Right ventricle myocardium superior (tissue), 1 donor: Measurements from ENCODE around the gene FUNDC1. TPM values are rescaled to one million over a fixed set of nuclear protein-coding genes. Genes with fewer than 3 reads are reported as not detected.
"Not testable (repeated sequence)": the region's sequence is repeated elsewhere in the genome, so short reads cannot be mapped to it uniquely, and the experiment has no call there.

ENCODE experiments used
- ATAC-seq: fragments of 200-7000 bp; cut with Tn5 transposase; one replicate; pipeline ENCODE4 v1.9.1; 2020; ENCODE audit warnings: mild to moderate bottlenecking; ENCODE audit not compliant: poor library complexity
- DNase-seq: peaks from one replicate; pipeline ENCODE4 v3.0.0-alpha.2; 2020
- intact Hi-C: fragments of 100-400 bp; cut with DNase I; formaldehyde crosslinking; loops from one replicate; pipeline ENCODE4 v1.11.2; 2022
- long read RNA-seq: library from polyadenylated mRNA; unstranded; transcript quantifications from one replicate; pipeline ENCODE4 v2.0.0, GENCODE V29; 2021
- total RNA-seq: library from RNA; stranded (reverse); fragmentation: NEBNext Ultra II Directional; extraction: Animal tissue kit (Norgen Biotek cat#: 25700); gene quantifications from one replicate; pipeline ENCODE4 v1.2.1, GENCODE V29; 2021
- donor health status: DM: no; HTN: yes; CAD: no; lungs with severe emphysema.

Gene FUNDC1
- 23.3 TPM for total RNA-seq
- long read RNA-seq, transcript FUNDC1-201 (5 exons, 1,196 nt) = major isoform, 6 of 6 reads
- long read RNA-seq, partial matches to known transcripts = 0 of 6 reads
- long read RNA-seq, other reads (novel, unspliced or antisense) = 0 of 6 reads

DNA sequence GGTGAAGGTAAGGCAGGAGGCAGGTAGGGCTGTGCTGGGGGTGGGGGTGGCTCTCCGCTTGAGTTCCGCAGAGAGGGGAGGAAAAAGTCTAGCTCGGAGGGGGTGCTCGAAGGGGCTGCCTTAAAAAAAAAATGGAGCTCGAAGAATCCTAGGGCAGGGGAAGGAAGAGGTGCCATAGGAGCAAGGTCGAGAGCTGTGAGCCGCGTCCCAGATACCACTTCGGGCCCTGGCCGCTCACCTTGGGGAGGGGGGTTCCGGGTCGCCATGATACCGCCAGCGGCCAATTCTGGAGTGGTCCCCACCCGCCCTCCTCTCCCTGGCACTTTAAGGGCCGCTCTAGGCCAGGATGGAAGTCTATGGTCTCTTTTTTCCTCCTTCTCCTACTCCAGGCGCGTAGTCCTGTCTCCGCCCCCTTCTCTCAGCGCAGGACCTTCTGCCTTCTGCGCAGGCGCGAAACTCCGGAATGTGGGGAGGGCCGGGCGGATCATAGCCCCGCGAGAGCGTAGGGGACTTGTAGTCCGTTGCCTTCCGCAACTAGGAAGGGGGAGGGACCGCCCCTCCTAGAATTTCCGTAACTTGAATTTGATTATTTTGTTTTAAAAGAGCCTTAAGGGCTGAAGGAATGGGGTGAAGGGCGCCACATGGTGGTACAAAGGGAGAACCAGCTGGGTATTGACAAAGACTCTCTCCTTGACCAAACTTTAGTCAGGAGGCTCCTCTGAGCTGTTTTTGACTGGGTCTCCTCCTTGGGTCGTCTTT, at the start of gene FUNDC1:
FUNDC1 (minus strand) TSS at position 293 of the 759 bp plus-strand sequence; CDS start at position 266, 27 bp downstream.
- intact Hi-C loops = no loop called here
- DNase-seq = peak; percentile 95

GRCh38 chrX:44585866-44586265, 43.2 kb upstream of the FUNDC1 start:
- DNase-seq (no peak), ATAC-seq (no peak)
- intact Hi-C loops = no loop called here

More for the DNA sequence above, at the start of gene FUNDC1:
- ATAC-seq = peak; percentile 99

- DNase-seq = no peak
- no peak for ATAC-seq
- intact Hi-C loops = no loop called here
These were observed 37.8 kb upstream of the FUNDC1 start for GRCh38 chrX:44580466-44580865.

GRCh38 chrX:44572340-44572938, 29.8 kb upstream of the FUNDC1 start:
- intact Hi-C loops = no loop called here
- DNase-seq = no peak
- no peak for ATAC-seq

- no peak for ATAC-seq
- intact Hi-C loops = no loop called here
- DNase-seq = no peak
These were observed 27.9 kb upstream of the FUNDC1 start for GRCh38 chrX:44570522-44570921.

GRCh38 chrX:44569122-44569521, 26.5 kb upstream of the FUNDC1 start:
- DNase-seq (no peak), ATAC-seq (peak; percentile 73)
- intact Hi-C loops = no loop called here

DNA sequence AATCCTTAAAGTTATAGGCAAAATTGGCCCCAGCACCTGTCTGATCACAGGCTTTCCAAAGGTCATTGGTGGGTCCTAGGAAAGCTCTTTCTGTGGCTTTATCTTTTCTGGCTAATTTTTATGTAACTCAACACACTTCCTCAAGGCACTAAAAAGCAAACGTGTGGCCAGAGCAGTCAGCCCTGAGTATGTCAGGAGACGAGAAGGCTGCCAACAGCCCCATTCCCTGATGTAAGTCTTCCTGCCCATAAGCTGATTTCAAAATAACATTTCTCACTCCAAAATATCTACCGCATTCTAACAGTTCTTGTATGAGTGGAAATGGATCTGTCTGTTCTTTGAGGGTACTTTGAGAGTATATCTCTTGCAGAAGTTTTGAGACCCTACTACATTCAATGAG, 25.5 kb upstream of the FUNDC1 start:
- intact Hi-C loops = no loop called here
- ATAC-seq (peak; percentile 51), DNase-seq (peak; percentile 50)

- intact Hi-C loops, DNase-seq, ATAC-seq: not testable (repeated sequence)
These were observed 19.2 kb upstream of the FUNDC1 start for GRCh38 chrX:44561896-44562295.

- intact Hi-C loops = no loop called here
These were observed 7.9 kb upstream of the FUNDC1 start for GRCh38 chrX:44550563-44550962.

DNA sequence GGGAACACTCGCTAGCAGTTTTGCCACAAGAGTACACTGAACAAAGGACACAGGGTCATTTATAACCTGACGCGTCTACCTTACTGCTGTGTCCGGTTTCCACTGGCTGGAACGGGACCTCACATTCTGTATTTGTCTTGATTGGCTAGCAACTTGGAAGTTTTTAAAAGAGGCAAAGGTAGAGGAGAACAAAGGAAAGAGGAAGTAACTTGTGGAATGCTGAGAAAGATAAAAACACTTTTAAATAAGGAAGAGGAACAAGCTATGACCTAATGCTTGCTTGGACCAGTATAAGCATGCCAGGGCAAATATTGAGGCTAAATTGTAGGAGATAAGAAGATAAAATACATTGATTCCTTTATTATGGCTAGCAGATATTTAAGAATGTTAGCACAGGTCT, 2.8 kb upstream of the FUNDC1 start:
- intact Hi-C loops = not testable (repeated sequence)

More at GRCh38 chrX:44550563-44550962, 7.9 kb upstream of the FUNDC1 start:
- DNase-seq (no peak), ATAC-seq (no peak)

GRCh38 chrX:44544036-44544435, 1.4 kb upstream of the FUNDC1 start:
- intact Hi-C loops = no loop called here
- DNase-seq (no peak), ATAC-seq (no peak)

More for the DNA sequence above, 2.8 kb upstream of the FUNDC1 start:
- not testable (repeated sequence) for ATAC-seq, DNase-seq

DNA sequence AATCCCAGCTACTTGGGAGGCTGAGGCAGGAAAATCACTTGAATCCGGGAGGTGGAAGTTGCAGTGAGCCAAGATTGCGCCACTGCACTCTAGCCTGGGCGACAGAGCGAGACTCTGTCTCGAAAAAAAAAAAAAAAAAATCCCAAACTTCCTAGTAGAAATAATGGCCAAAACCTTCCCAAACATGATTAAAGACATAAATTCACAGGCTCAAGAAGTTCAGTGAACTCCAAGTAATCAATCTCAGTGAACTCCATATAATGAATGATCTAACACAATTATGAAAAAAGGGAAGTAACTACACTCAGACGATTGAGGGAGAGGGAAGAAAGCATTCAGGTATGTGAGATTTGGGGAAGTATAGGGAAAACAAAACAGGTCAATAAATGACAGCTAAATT, 6.5 kb downstream of the FUNDC1 start:
- intact Hi-C loops = loop anchor here (5.0 kb wide), 1 partner anchor 361 kb away; no protein-coding TSS in a partner anchor
- ATAC-seq = no peak
- DNase-seq = no peak

DNA sequence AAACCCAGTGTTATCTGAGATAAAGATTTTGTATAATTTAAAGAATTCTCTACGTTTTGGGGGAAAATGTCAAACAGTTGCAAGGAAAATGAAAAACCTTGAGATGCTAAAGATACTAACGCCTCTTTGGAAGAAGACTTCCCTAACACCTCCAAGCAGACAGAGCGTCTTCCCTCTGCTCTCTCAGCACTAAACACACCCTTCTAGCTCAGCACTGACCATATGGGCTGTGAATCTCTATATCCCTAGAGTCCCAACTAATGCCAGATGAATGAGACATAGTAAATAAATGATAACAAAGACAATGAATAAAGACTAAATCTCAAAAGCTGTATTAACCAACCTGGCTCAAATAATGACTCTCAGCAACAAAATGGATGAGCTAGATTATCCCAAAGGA, 13.3 kb downstream of the FUNDC1 start:
- no peak for DNase-seq
- intact Hi-C loops = no loop called here
- no peak for ATAC-seq

- ATAC-seq (no peak), DNase-seq (no peak)
- intact Hi-C loops = no loop called here
These were observed 28.4 kb downstream of the FUNDC1 start for GRCh38 chrX:44514272-44514671.

GRCh38 chrX:44507292-44507691, 35.4 kb downstream of the FUNDC1 start:
- DNase-seq (no peak), ATAC-seq (no peak)
- intact Hi-C loops = no loop called here

DNA sequence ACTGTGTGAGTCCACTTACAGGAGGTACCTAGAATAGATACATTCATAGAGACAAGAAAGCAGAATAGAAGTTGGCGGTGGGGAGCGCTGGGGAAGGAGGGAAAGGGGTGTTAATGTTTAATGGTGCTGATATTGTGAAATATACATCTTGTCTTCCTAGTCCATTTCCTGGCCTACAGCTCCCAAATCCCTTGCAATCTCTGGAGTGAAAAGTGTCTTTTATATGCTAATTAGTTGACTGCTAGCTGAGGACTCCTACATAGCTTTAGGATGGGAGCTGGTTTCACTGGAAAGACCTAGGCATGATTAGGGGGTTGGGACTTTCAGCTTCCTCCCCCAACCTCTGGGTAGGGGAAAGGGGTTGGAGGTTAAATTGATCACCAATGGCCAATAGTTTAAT, 36.0 kb downstream of the FUNDC1 start:
- no peak for DNase-seq
- intact Hi-C loops = no loop called here
- ATAC-seq = no peak

DNA sequence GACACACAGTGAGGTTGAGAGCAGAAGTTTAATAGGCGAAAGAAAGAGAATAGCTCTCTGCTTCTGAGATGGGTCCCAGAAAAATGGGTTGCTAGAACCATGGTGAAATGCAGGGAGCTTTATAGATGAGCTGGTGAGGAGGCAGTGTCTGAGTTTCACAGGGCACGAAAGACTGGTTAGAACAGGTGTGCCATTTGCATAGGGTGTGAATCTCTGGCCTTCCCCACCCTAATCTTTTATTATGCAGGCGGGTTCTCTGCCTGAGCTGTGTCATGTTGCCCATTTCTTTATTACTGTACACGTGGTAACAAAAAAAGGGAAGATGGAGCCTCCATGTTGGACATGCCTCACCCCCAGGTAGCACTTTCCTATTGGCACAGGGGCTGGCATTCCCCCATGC, 39.1 kb downstream of the FUNDC1 start:
- no peak for DNase-seq
- intact Hi-C loops = no loop called here
- ATAC-seq = no peak

DNA sequence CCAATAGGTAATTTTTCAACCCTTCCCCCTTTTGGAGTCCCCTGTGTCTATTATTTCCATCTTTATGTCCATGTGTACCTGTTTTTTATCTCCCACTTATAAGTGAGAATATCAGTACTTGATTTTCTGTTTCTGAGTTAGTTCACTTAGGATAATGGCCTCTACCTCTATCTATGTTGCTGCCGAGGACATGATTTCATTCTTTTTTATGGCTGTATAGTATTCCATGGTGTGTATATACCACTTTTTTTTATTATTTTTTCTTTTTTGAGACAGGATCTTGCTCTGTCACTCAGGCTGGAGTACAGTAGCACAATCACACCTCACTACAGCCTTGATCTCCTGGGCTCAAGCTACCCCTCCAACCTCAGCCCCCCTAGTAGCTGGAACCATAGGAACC, 47.6 kb downstream of the FUNDC1 start:
- ATAC-seq (no peak), DNase-seq (no peak)
- intact Hi-C loops = no loop called here

DNA sequence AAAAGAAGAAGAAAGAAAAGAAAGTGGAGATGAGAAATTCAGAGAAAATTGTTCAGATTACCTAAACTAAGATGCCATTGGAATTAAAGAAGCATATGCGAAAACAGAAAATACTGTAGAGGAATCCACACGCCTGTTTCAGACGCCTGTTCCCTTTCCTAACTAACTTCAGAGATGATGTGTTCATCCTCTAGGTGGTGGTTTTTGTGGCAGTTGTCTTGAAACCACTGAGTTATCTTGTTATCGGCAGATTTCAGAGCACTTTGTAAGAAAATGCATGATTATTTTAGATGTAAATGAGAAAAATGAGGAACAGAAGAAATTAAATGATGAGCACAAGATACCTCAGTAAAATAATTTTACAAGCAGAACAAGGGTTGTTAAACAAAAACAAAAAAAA, 48.3 kb downstream of the FUNDC1 start:
- DNase-seq (no peak), ATAC-seq (no peak)
- intact Hi-C loops = no loop called here

- no peak for ATAC-seq
- intact Hi-C loops = no loop called here
These were observed 53.1 kb downstream of the FUNDC1 start for GRCh38 chrX:44489515-44489914.

More at GRCh38 chrX:44489515-44489914, 53.1 kb downstream of the FUNDC1 start:
- DNase-seq = no peak
